Endodermal cell (in vitro differentiated cells): ENCODE measurements around the gene NXPE3. TPM values are rescaled to one million over a fixed set of nuclear protein-coding genes. Genes with fewer than 3 reads are reported as not detected.

Experiments
- DNase-seq: peaks from one replicate; pipeline ENCODE4 v3.0.0-alpha.2; 2017
- H3K27ac ChIP-seq: 2 replicates; pipeline ENCODE4 v1.5.1; 2013; ENCODE audit warnings: mild to moderate bottlenecking, low read depth, low read length, moderate library complexity
- H3K27me3 ChIP-seq: 2 replicates; pipeline ENCODE4 v1.6.1; 2013; ENCODE audit warnings: mild to moderate bottlenecking, low read length, moderate library complexity; ENCODE audit not compliant: insufficient read depth, control insufficient read depth, poor library complexity, severe bottlenecking
- H3K36me3 ChIP-seq: 2 replicates; pipeline ENCODE4 v1.7.0; 2013; ENCODE audit warnings: mild to moderate bottlenecking, low read length, moderate library complexity; ENCODE audit not compliant: control insufficient read depth, insufficient read depth
- H3K4me1 ChIP-seq: one replicate; pipeline ENCODE4 v1.7.0; 2013; ENCODE audit warnings: low read length; ENCODE audit not compliant: control insufficient read depth, insufficient read depth
- H3K4me3 ChIP-seq: 2 replicates; pipeline ENCODE4 v1.5.1; 2013; ENCODE audit warnings: mild to moderate bottlenecking, low read length, moderate library complexity
- H3K9ac ChIP-seq: 2 replicates; pipeline ENCODE4 v1.6.1; 2013; ENCODE audit warnings: mild to moderate bottlenecking, low read length, moderate library complexity; ENCODE audit not compliant: poor library complexity, severe bottlenecking; ENCODE audit errors: extremely low read depth
- H3K9me3 ChIP-seq: 2 replicates; pipeline ENCODE4 v1.6.1; 2013; ENCODE audit warnings: mild to moderate bottlenecking, low read length, moderate library complexity; ENCODE audit not compliant: control insufficient read depth
- H3K27ac Mint-ChIP-seq: 2 replicates; pipeline ENCODE4 v1.8.0; 2020; ENCODE audit warnings: mixed read lengths
- H3K27me3 Mint-ChIP-seq: 2 replicates; pipeline ENCODE4 v1.8.0; 2021; ENCODE audit warnings: mild to moderate bottlenecking, mixed read lengths; ENCODE audit not compliant: insufficient read depth
- H3K36me3 Mint-ChIP-seq: 2 replicates; pipeline ENCODE4 v1.8.0; 2020; ENCODE audit warnings: low read depth, mixed read lengths
- H3K4me1 Mint-ChIP-seq: 2 replicates; pipeline ENCODE4 v1.8.0; 2020; ENCODE audit warnings: mixed read lengths
- H3K4me3 Mint-ChIP-seq: 2 replicates; pipeline ENCODE4 v1.8.0; 2020; ENCODE audit warnings: mild to moderate bottlenecking, moderate library complexity, mixed read lengths
- H3K9me3 Mint-ChIP-seq: 2 replicates; pipeline ENCODE4 v1.8.0; 2020; ENCODE audit warnings: mild to moderate bottlenecking, mixed read lengths
- CTCF ChIP-seq: fragments of 200-600 bp; sonication (generic); conservative IDR thresholded peaks from 2 replicates; pipeline ENCODE4 v1.5.0; 2021; ENCODE audit warnings: antibody characterized with exemption, mild to moderate bottlenecking
- whole genome bisulfite sequencing, 2 experiments: methylation state at CpG; one replicate each; pipeline versions ENCODE4 v1.1.5 to v1.1.7; 2013; ENCODE audit warnings: missing lambda C conversion rate in 2 of 2, mixed read lengths in 1 of 2; ENCODE audit not compliant: insufficient coverage in 1 of 2, insufficient read length in 1 of 2; 5-methylcytosine and 5-hydroxymethylcytosine counted together
- total RNA-seq, 2 donors: library from RNA; stranded (reverse); fragmentation: NEBNext Ultra II Directional in 1 of 2; extraction: Animal tissue kit (Norgen Biotek cat#: 25700) in 1 of 2; gene quantifications; 2 replicates in 1 of 2; 3 replicates in 1 of 2; pipeline ENCODE4 v1.2.1, GENCODE V29; 2021

NXPE3 gene
- total RNA-seq, 2 donors from 2014 or later = 6.9 to 7.7 TPM

GRCh38 chr3:101796077-101796680 lies 17.2 kb downstream of the NXPE3 start:
- Histone ChIP-seq H3K4me3 (no peak overlapping the region), H3K27ac (no peak overlapping the region), H3K36me3 (no peaks in the 10 kb centered on the region), H3K27me3 (no peaks in the 10 kb centered on the region), H3K9me3 (peaks cover 10% of the 10 kb centered on the region), H3K9ac (no peak overlapping the region), H3K4me1 (no peaks in the 10 kb centered on the region)
- Mint-ChIP-seq H3K27ac (no peak overlapping the region), H3K4me3 (no peak overlapping the region), H3K4me1 (no peaks in the 10 kb centered on the region), H3K27me3 (no peaks in the 10 kb centered on the region), H3K36me3 (peaks cover 22% of the 10 kb centered on the region), H3K9me3 (peaks cover 13% of the 10 kb centered on the region)
- no peak for TF ChIP-seq CTCF
- DNase-seq = no peak
- WGBS, 2 experiments = 80 to 93% methylated on average over 1 to 3 of the region's 3 CpGs

- Histone ChIP-seq H3K9ac (no peak overlapping the region), H3K36me3 (no peaks in the 10 kb centered on the region), H3K27ac (no peak overlapping the region), H3K4me1 (peaks cover 4% of the 10 kb centered on the region), H3K27me3 (no peaks in the 10 kb centered on the region), H3K4me3 (no peak overlapping the region), H3K9me3 (no peaks in the 10 kb centered on the region)
- peaks cover 10% of the 10 kb centered on the region for H3K36me3 Mint-ChIP-seq
- H3K9me3 Mint-ChIP-seq = peaks cover 3% of the 10 kb centered on the region
- DNase-seq = peak; percentile 57
- 81 to 87% methylated on average over 4 of the region's 4 CpGs for WGBS, 2 experiments
- no peak overlapping the region for H3K4me3 Mint-ChIP-seq
- peaks cover 3% of the 10 kb centered on the region for H3K4me1 Mint-ChIP-seq
- no peak overlapping the region for H3K27ac Mint-ChIP-seq
- no peak for TF ChIP-seq CTCF
- no peaks in the 10 kb centered on the region for H3K27me3 Mint-ChIP-seq
Measured at GRCh38 chr3:101801174-101801573, 22.2 kb downstream of the NXPE3 start.

GRCh38 chr3:101802179-101802578 lies 23.2 kb downstream of the NXPE3 start:
- peaks cover 3% of the 10 kb centered on the region for H3K9me3 Mint-ChIP-seq

More at GRCh38 chr3:101802179-101802578, 23.2 kb downstream of the NXPE3 start:
- TF ChIP-seq CTCF = no peak
- Mint-ChIP-seq H3K36me3 (peaks cover 10% of the 10 kb centered on the region), H3K4me3 (no peak overlapping the region), H3K27me3 (no peaks in the 10 kb centered on the region), H3K4me1 (peaks cover 3% of the 10 kb centered on the region), H3K27ac (no peak overlapping the region)
- Histone ChIP-seq H3K4me1 (peaks cover 4% of the 10 kb centered on the region), H3K9ac (no peak overlapping the region), H3K9me3 (no peaks in the 10 kb centered on the region), H3K36me3 (no peaks in the 10 kb centered on the region), H3K4me3 (no peak overlapping the region), H3K27ac (no peak overlapping the region), H3K27me3 (no peaks in the 10 kb centered on the region)
- 97% methylated on average over 2 of the region's 2 CpGs; no CpG with 5 or more reads in 1 of the 2 experiments for WGBS, 2 experiments
- DNase-seq = no peak
